ENCODE results near the gene TMEM63A.
"Not testable (repeated sequence)": the region's sequence is repeated elsewhere in the genome, so short reads cannot be mapped to it uniquely, and the experiment has no call there.

Gene TMEM63A

GRCh38 chr1:225806249-225806648 lies 75.9 kb downstream of the TMEM63A start:
- DNase-seq (ENCODE audit: low read depth in 4 of 4, low spot score in 1 of 4) = no peak

DNA sequence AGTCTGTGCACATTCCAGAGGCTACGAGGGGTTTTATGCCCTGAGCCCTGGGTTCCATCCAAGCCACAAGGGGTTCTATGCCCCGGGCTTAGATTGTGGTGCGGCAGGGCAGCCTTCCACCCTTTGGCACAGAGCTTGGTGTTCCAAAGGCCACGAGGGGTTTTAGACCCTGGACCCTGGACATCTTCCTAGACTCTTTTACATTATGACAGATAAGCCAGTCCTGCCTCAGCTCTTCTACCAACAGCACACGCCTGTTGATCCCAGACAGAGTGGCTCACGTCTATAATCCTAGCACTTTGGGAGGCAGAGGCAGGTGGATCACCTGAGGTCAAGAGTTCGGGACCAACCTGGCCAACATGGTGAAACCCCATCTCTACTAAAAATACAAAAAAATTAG lies 81.0 kb downstream of the TMEM63A start:
- DNase-seq (ENCODE audit: low read depth in 4 of 4, low spot score in 1 of 4) = not testable (repeated sequence)

- DNase-seq (ENCODE audit: low read depth in 4 of 4, low spot score in 1 of 4) = not testable (repeated sequence)
These were observed 86.1 kb downstream of the TMEM63A start for GRCh38 chr1:225796097-225796496.
